Colonic mucosa (tissue), 4 donors: ENCODE results near the gene FKBP2. TPM values are rescaled to one million over a fixed set of nuclear protein-coding genes. Genes with fewer than 3 reads are reported as not detected.

Source experiments
- DNase-seq: peaks from one replicate; pipeline ENCODE4 v3.0.0-alpha.2; 2020
- H3K27ac ChIP-seq: fragments of 200-600 bp; one replicate; pipeline ENCODE4 v1.8.0; 2021
- H3K27me3 ChIP-seq: fragments of 200-600 bp; one replicate; pipeline ENCODE4 v1.8.0; 2021
- H3K36me3 ChIP-seq: fragments of 200-600 bp; one replicate; pipeline ENCODE4 v1.8.0; 2021
- H3K4me1 ChIP-seq: fragments of 200-600 bp; one replicate; pipeline ENCODE4 v1.8.0; 2021; ENCODE audit warnings: mild to moderate bottlenecking
- H3K4me3 ChIP-seq: fragments of 200-600 bp; one replicate; pipeline ENCODE4 v1.8.0; 2021
- H3K9ac ChIP-seq, 2 donors: one replicate each; pipeline ENCODE4 v1.7.0; 2013; ENCODE audit warnings: control low read depth in 2 of 2, low read depth in 2 of 2, low read length in 2 of 2
- H3K9me3 ChIP-seq: fragments of 200-600 bp; one replicate; pipeline ENCODE4 v1.8.0; 2021
- intact Hi-C: fragments of 100-400 bp; cut with DNase I; formaldehyde crosslinking; loops from one replicate; pipeline ENCODE4 v1.14.1; 2022
- total RNA-seq, 2 donors: library from RNA; stranded (reverse); fragmentation: NEBNext Ultra II Directional in 1 of 2; extraction: Animal tissue kit (Norgen Biotek cat#: 25700) in 1 of 2; gene quantifications; one replicate each; pipeline ENCODE4 v1.2.1, GENCODE V29; 2021
- TF ChIP-seq, protein P1 (sequence below): fragments of 200-600 bp; IDR thresholded peaks from one replicate; pipeline ENCODE4 v1.8.0; 2022; ENCODE audit warnings: antibody characterized with exemption, mild to moderate bottlenecking
- donor health status: healthy.
- donor health status: DM: no; HTN: no; CAD: no.
- donor health status: DM: no; HTN: no; CAD: no.

The FKBP2 gene
- total RNA-seq, 2 donors from 2014 or later: 71.7 to 104 TPM

DNA sequence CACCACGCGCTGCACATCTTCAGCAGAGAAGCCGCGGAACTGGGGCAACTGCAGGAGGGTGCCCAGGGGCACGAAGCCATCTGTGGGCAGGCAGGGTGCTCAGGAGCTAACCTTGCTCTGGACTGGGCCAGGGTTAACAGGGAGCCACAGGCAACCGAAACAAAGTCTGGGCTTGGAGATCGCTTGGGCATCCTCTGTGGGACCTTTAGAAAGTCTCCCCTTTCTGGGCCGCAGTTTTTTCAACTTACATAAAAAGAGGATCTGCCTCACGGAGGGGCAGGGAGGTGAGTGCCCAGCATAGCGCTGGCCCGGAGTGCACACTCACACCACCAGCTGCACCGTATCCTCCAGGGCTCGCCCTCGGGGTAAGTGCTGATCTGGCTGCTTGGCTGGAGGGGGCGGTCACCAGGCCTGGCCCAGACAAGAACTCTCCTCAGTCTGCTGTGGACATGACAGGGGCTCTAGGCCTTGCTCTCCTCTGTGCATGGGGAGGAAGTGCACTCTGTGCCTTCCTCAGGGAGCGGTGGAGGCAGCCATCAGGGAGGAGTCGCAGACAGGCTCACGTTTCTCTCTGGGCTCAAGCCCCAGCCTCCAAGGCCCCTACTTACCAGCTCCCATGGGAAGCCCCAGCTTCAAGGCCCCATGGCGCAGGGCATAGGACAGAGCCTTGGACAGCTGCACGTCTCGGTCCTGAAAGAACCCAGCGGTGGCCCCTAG, 15.8 kb upstream of the FKBP2 start:
- H3K27ac ChIP-seq: peak overlapping the region; percentile 83
- H3K27me3 ChIP-seq: no peaks in the 10 kb centered on the region
- H3K9ac ChIP-seq: peak overlapping the region; percentile 97 to 99
- intact Hi-C loops: no loop called here
- TF ChIP-seq, protein P1, sequence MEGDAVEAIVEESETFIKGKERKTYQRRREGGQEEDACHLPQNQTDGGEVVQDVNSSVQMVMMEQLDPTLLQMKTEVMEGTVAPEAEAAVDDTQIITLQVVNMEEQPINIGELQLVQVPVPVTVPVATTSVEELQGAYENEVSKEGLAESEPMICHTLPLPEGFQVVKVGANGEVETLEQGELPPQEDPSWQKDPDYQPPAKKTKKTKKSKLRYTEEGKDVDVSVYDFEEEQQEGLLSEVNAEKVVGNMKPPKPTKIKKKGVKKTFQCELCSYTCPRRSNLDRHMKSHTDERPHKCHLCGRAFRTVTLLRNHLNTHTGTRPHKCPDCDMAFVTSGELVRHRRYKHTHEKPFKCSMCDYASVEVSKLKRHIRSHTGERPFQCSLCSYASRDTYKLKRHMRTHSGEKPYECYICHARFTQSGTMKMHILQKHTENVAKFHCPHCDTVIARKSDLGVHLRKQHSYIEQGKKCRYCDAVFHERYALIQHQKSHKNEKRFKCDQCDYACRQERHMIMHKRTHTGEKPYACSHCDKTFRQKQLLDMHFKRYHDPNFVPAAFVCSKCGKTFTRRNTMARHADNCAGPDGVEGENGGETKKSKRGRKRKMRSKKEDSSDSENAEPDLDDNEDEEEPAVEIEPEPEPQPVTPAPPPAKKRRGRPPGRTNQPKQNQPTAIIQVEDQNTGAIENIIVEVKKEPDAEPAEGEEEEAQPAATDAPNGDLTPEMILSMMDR: no peak
- H3K4me3 ChIP-seq: peak overlapping the region; percentile 60
- H3K36me3 ChIP-seq: no peaks in the 10 kb centered on the region
- no peaks in the 10 kb centered on the region for H3K9me3 ChIP-seq
- H3K4me1 ChIP-seq: peaks cover 21% of the 10 kb centered on the region
- no peak for DNase-seq

- Histone ChIP-seq H3K4me3 (peak within 1 kb of the TSS; percentile 60), H3K9me3 (no peaks in the 10 kb centered on the region), H3K4me1 (peaks cover 21% of the 10 kb centered on the region), H3K9ac (peak within 1 kb of the TSS; percentile 97 to 99), H3K36me3 (no peaks in the 10 kb centered on the region), H3K27me3 (no peaks in the 10 kb centered on the region), H3K27ac (peak within 1 kb of the TSS; percentile 83)
- intact Hi-C loops: no loop called here
- TF ChIP-seq, protein P1: no peak
- DNase-seq: peak; percentile 96
These were observed 15.0 kb upstream of the FKBP2 start, which contains the start of the genes NUDT22 and TRPT1 for GRCh38 chr11:64225608-64226506. Gene NUDT22 (plus strand): TSS chr11:64226274. CDS start chr11:64226653, 379 bp downstream. Gene TRPT1 (minus strand): TSS chr11:64226186. CDS start chr11:64225860, 326 bp downstream.

- Histone ChIP-seq H3K4me3 (peak overlapping the region; percentile 60), H3K9me3 (no peaks in the 10 kb centered on the region), H3K9ac (peak overlapping the region; percentile 97 to 99), H3K27ac (peak overlapping the region; percentile 83), H3K4me1 (peaks cover 21% of the 10 kb centered on the region), H3K27me3 (no peaks in the 10 kb centered on the region), H3K36me3 (no peaks in the 10 kb centered on the region)
- TF ChIP-seq, protein P1: no peak
- DNase-seq: peak; percentile 79
- intact Hi-C loops: no loop called here
These were observed 14.3 kb upstream of the FKBP2 start for GRCh38 chr11:64226507-64227051.

- H3K36me3 ChIP-seq: no peaks in the 10 kb centered on the region
- DNase-seq: peak; percentile 20
- H3K9ac ChIP-seq: peak overlapping the region; percentile 97 to 99
- peak overlapping the region; percentile 60 for H3K4me3 ChIP-seq
- intact Hi-C loops: no loop called here
- peak overlapping the region; percentile 83 for H3K27ac ChIP-seq
- peaks cover 21% of the 10 kb centered on the region for H3K4me1 ChIP-seq
- H3K9me3 ChIP-seq: no peaks in the 10 kb centered on the region
- no peaks in the 10 kb centered on the region for H3K27me3 ChIP-seq
- TF ChIP-seq, protein P1: no peak
These were observed 13.4 kb upstream of the FKBP2 start for GRCh38 chr11:64227405-64227956.
